ENCODE results near the gene ALPL.

Gene ALPL

GRCh38 chr1:21536218-21536617 is 27.0 kb downstream of the ALPL start:
- no peak for DNase-seq (ENCODE audit: insufficient read length, low spot score)
- FAIRE-seq = no peak

GRCh38 chr1:21537511-21537931 is 28.3 kb downstream of the ALPL start:
- no peak for DNase-seq (ENCODE audit: insufficient read length, low spot score)
- FAIRE-seq = no peak
- no peak for TF ChIP-seq POLR2AphosphoS5 (IDR thresholded peaks at IDR 0.05; ENCODE audit: low read depth, low read length)
- no peak for TF ChIP-seq TAF1 (IDR thresholded peaks at IDR 0.05; ENCODE audit: low read depth, low read length)
- no peak for TF ChIP-seq SPI1 (IDR thresholded peaks at IDR 0.05; ENCODE audit: low read depth, low read length)

More at GRCh38 chr1:21536218-21536617, 27.0 kb downstream of the ALPL start:
- no peak for TF ChIP-seq POU2F2 (IDR thresholded peaks at IDR 0.05; ENCODE audit: low read depth, low read length)
- TF ChIP-seq PAX5 (IDR thresholded peaks at IDR 0.05; ENCODE audit: insufficient read depth, low read length, severe bottlenecking) = no peak
- no peak for TF ChIP-seq TAF1 (IDR thresholded peaks at IDR 0.05; ENCODE audit: low read depth, low read length)
- TF ChIP-seq SPI1 (IDR thresholded peaks at IDR 0.05; ENCODE audit: low read depth, low read length) = no peak
- no peak for TF ChIP-seq POLR2AphosphoS5 (IDR thresholded peaks at IDR 0.05; ENCODE audit: low read depth, low read length)
- no peak for TF ChIP-seq POLR2A (IDR thresholded peaks at IDR 0.05; ENCODE audit: low read depth, low read length)

GRCh38 chr1:21537932-21538630 is 28.9 kb downstream of the ALPL start:
- no peak for FAIRE-seq
- no peak for TF ChIP-seq SPI1 (IDR thresholded peaks at IDR 0.05; ENCODE audit: low read depth, low read length)
- no peak for TF ChIP-seq POU2F2 (IDR thresholded peaks at IDR 0.05; ENCODE audit: low read depth, low read length)
- no peak for TF ChIP-seq POLR2A (IDR thresholded peaks at IDR 0.05; ENCODE audit: low read depth, low read length)
- TF ChIP-seq POLR2AphosphoS5 (IDR thresholded peaks at IDR 0.05; ENCODE audit: low read depth, low read length) = no peak
- TF ChIP-seq TAF1 (IDR thresholded peaks at IDR 0.05; ENCODE audit: low read depth, low read length) = no peak
- no peak for TF ChIP-seq PAX5 (IDR thresholded peaks at IDR 0.05; ENCODE audit: insufficient read depth, low read length, severe bottlenecking)
- no peak for DNase-seq (ENCODE audit: insufficient read length, low spot score)

GRCh38 chr1:21539933-21540332 is 30.7 kb downstream of the ALPL start:
- DNase-seq (ENCODE audit: insufficient read length, low spot score) = no peak
- FAIRE-seq = no peak
- TF ChIP-seq TAF1 (IDR thresholded peaks at IDR 0.05; ENCODE audit: low read depth, low read length) (no peak), POU2F2 (IDR thresholded peaks at IDR 0.05; ENCODE audit: low read depth, low read length) (no peak), SPI1 (IDR thresholded peaks at IDR 0.05; ENCODE audit: low read depth, low read length) (no peak), POLR2AphosphoS5 (IDR thresholded peaks at IDR 0.05; ENCODE audit: low read depth, low read length) (no peak), PAX5 (IDR thresholded peaks at IDR 0.05; ENCODE audit: insufficient read depth, low read length, severe bottlenecking) (no peak)

GRCh38 chr1:21541329-21541728 is 32.1 kb downstream of the ALPL start:
- FAIRE-seq = no peak
- TF ChIP-seq SPI1 (IDR thresholded peaks at IDR 0.05; ENCODE audit: low read depth, low read length) (no peak), POLR2AphosphoS5 (IDR thresholded peaks at IDR 0.05; ENCODE audit: low read depth, low read length) (no peak), POLR2A (IDR thresholded peaks at IDR 0.05; ENCODE audit: low read depth, low read length) (no peak), POU2F2 (IDR thresholded peaks at IDR 0.05; ENCODE audit: low read depth, low read length) (no peak)
- DNase-seq (ENCODE audit: insufficient read length, low spot score) = no peak

GRCh38 chr1:21541835-21542234 is 32.6 kb downstream of the ALPL start:
- no peak for FAIRE-seq
- TF ChIP-seq PAX5 (IDR thresholded peaks at IDR 0.05; ENCODE audit: insufficient read depth, low read length, severe bottlenecking) (no peak), POU2F2 (IDR thresholded peaks at IDR 0.05; ENCODE audit: low read depth, low read length) (no peak), SPI1 (IDR thresholded peaks at IDR 0.05; ENCODE audit: low read depth, low read length) (no peak), TAF1 (IDR thresholded peaks at IDR 0.05; ENCODE audit: low read depth, low read length) (no peak), POLR2A (IDR thresholded peaks at IDR 0.05; ENCODE audit: low read depth, low read length) (no peak), POLR2AphosphoS5 (IDR thresholded peaks at IDR 0.05; ENCODE audit: low read depth, low read length) (no peak)
- no peak for DNase-seq (ENCODE audit: insufficient read length, low spot score)

- DNase-seq (ENCODE audit: insufficient read length, low spot score) = no peak
- TF ChIP-seq SPI1 (IDR thresholded peaks at IDR 0.05; ENCODE audit: low read depth, low read length) = no peak
- TF ChIP-seq POLR2A (IDR thresholded peaks at IDR 0.05; ENCODE audit: low read depth, low read length) = no peak
- no peak for TF ChIP-seq POU2F2 (IDR thresholded peaks at IDR 0.05; ENCODE audit: low read depth, low read length)
- TF ChIP-seq PAX5 (IDR thresholded peaks at IDR 0.05; ENCODE audit: insufficient read depth, low read length, severe bottlenecking) = no peak
- TF ChIP-seq TAF1 (IDR thresholded peaks at IDR 0.05; ENCODE audit: low read depth, low read length) = no peak
- TF ChIP-seq POLR2AphosphoS5 (IDR thresholded peaks at IDR 0.05; ENCODE audit: low read depth, low read length) = no peak
- no peak for FAIRE-seq
Observed at GRCh38 chr1:21543598-21543997, 34.4 kb downstream of the ALPL start.

GRCh38 chr1:21544095-21544494 is 34.9 kb downstream of the ALPL start:
- FAIRE-seq = no peak
- TF ChIP-seq TAF1 (IDR thresholded peaks at IDR 0.05; ENCODE audit: low read depth, low read length) (no peak), POLR2A (IDR thresholded peaks at IDR 0.05; ENCODE audit: low read depth, low read length) (no peak), PAX5 (IDR thresholded peaks at IDR 0.05; ENCODE audit: insufficient read depth, low read length, severe bottlenecking) (no peak), POU2F2 (IDR thresholded peaks at IDR 0.05; ENCODE audit: low read depth, low read length) (no peak), POLR2AphosphoS5 (IDR thresholded peaks at IDR 0.05; ENCODE audit: low read depth, low read length) (no peak), SPI1 (IDR thresholded peaks at IDR 0.05; ENCODE audit: low read depth, low read length) (no peak)
- no peak for DNase-seq (ENCODE audit: insufficient read length, low spot score)

- DNase-seq (ENCODE audit: insufficient read length, low spot score) (no peak), FAIRE-seq (no peak)
- TF ChIP-seq TAF1 (IDR thresholded peaks at IDR 0.05; ENCODE audit: low read depth, low read length) (no peak), SPI1 (IDR thresholded peaks at IDR 0.05; ENCODE audit: low read depth, low read length) (no peak), POLR2A (IDR thresholded peaks at IDR 0.05; ENCODE audit: low read depth, low read length) (no peak), PAX5 (IDR thresholded peaks at IDR 0.05; ENCODE audit: insufficient read depth, low read length, severe bottlenecking) (no peak), POU2F2 (IDR thresholded peaks at IDR 0.05; ENCODE audit: low read depth, low read length) (no peak), POLR2AphosphoS5 (IDR thresholded peaks at IDR 0.05; ENCODE audit: low read depth, low read length) (no peak)
Observed at GRCh38 chr1:21546122-21546825, 37.1 kb downstream of the ALPL start.
